Colon (tissue), 2 donors: Measurements from ENCODE around the gene GUCY2D.
"Not testable (repeated sequence)": the region's sequence is repeated elsewhere in the genome, so short reads cannot be mapped to it uniquely, and the experiment has no call there.

Experiments
- FAIRE-seq: peaks from 2 replicates; lab custom pipeline; 2012; peaks lifted over from hg19 to GRCh38; lab: Jason Lieb, UNC
- donor health status: control.
- donor health status: control.

The GUCY2D gene

GRCh38 chr17:8046929-8047768 is 44.7 kb downstream of the GUCY2D start:
- FAIRE-seq: no peak

- FAIRE-seq: no peak
Observed at GRCh38 chr17:8047769-8048110, 45.3 kb downstream of the GUCY2D start.

DNA sequence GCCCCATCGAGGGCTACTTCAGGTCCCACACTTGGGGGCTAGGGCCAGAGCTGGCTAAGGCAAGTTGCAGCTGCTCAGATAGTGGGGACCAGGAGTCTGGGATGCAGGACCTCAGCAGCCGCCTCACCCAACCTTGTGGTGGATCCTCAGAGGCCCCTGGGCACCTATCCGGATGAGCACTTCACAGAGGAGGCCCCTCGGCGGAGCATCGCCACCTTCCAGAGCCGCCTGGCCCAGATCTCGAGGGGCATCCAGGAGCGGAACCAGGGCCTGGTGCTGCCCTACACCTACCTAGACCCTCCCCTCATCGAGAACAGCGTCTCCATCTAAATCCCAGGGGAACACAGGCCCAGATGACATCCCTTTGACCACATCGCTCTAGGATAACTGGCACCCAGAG is 45.8 kb downstream of the GUCY2D start:
- FAIRE-seq: no peak

DNA sequence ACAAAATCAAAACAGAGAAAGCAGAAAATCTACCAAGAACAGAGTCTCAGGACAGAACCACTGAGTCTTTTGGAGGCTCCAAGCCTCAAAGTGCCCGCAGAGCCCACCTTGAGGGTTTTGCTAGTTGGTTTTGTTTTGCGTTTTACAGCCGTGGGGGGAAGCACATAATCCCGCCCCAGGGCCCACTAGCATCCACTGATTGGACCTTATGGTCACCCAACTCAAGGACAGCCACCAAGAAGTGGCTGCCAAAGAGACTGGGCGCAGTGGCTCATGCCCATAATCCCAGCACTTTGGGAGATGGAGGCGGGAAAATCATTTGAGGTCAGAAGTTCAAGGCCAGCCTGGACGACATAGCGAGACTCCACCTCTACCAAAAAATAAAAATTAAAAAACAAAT is 46.3 kb downstream of the GUCY2D start:
- FAIRE-seq: no peak

DNA sequence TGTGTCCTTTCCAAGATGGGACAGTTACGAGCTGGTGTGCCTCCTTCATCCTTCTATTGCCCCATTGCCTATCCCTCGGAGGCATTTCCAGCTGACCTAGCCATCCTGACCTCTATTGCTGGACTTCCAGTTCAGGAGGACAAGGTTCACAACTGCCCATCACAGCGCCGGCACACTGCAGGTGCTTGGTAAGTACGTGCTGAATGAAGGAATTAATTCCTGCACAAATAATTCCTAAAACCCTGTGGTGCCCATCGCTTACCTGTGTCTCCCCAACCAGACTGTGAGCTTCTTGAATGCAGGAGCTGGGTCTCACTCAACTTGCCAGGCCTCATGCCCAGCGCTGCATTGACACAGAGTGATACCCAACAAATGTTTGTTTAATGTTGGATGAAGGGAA is 49.4 kb downstream of the GUCY2D start:
- FAIRE-seq: no peak

DNA sequence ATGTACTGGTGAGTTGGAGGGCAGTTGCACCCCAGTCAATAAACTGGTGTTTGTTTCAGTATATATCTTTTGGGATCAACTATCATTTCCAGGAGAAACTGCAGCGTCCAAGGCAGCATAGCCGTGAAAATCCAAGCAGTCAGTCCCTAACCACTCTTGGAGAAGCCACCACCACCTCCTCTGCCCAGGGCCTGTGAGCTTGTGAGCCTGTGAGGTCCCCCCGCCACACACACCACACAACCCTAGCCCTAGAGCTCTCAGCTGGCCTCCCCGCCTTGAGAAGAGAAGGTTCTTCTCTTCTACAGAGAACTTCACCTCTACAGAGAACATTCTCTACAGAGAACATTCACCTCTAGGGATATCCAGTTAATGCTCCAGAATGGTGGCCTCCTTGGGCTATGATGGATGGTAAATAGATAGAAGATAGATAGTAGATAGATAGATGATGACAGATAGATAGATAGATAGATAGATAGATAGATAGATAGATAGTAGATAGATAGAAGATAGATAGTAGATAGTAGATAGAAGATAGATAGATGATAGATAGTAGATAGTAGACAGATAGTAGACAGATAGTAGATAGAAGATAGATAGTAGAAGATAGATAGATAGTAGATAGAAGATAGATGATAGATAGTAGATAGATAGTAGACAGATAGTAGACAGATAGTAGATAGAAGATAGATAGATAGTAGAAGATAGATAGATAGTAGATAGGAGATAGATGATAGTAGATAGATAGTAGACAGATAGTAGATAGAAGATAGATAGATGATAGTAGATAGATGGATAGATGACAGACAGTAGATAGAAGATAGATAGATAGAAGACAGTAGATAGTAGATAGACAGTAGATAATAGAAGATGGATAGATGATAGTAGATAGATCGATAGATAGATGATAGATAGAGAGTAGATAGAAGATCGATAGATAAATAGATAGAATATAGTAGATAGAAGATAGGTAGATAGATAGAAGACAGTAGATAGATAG is 50.1 kb downstream of the GUCY2D start:
- peak; percentile 74 for FAIRE-seq

- no peak for FAIRE-seq
Observed at GRCh38 chr17:8053600-8053999, 51.2 kb downstream of the GUCY2D start.

DNA sequence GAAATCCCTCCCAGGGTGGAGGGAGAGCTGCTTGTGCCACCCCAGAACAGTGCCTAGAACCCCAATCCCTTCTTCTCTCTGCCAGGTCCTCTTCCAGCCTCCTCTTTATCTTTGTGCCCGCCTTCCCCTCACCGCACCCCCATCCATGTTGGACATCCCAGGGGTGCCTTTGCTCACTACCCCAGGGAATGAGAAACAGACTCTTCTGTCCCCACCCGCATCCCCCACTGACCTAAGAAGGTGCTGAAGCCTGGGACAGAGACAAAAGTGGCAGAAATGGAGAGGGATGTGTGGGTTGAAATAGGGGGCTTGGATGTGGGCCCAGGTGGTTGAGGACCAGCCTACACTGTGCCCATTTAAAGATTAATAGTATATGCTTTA is 53.4 kb downstream of the GUCY2D start:
- no peak for FAIRE-seq

GRCh38 chr17:8056232-8056975 is 54.0 kb downstream of the GUCY2D start:
- no peak for FAIRE-seq

- no peak for FAIRE-seq
Observed at GRCh38 chr17:8056976-8057625, 54.7 kb downstream of the GUCY2D start.

DNA sequence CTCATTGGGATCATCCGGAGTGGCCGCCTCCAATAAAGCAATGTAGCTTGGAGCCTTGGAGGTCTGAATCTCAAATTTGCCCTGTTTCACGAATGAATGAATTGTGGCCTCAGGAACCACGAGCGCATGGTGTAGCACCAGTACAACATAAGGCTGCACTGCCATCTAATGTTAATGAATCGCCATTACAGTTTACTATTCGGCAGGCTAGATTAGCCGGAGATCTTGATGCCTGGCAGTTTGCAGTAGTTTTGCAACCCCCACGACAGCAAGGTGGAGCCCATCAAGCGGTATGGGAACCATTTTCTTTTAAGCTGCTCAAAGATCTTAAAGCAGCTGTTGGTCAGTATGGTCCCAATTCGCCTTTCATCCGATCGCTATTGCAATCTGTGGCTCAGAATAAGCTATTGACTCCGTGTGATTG is 55.3 kb downstream of the GUCY2D start:
- no peak for FAIRE-seq

- FAIRE-seq: no peak
Observed at GRCh38 chr17:8059131-8059530, 56.7 kb downstream of the GUCY2D start.

DNA sequence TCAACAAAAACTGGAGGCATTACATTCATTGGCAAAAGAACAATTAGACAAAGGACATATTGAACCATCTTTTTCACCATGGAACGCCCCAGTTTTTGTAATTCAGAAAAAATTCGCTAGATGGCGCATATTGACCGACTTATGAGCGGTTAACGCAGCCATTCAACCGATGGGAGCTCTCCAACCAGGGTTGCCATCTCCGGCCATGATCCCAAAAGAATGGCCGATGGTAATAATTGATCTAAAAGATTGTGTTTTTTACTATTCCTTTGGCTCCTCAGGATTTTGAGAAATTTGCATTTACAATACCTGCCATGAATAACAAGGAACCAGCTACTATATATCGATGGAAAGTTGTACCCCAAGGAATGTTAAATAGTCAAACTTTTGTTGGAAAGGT is 57.9 kb downstream of the GUCY2D start:
- no peak for FAIRE-seq

DNA sequence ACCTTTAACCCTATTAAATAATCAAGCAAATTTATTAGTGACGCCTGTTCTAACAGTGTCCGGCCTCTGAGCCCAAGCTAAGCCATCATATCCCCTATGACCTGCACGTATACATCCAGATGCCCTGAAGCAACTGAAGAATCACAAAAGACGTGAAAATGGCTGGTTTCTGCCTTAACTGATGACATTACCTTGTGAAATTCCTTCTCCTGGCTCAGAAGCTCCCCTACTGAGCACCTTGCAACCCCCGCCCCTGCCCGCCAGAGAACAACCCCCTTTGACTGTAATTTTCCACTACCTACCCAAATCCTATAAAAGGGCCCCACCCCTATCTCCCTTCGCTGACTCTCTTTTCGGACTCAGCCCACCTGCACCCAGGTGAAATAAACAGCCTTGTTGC is 59.4 kb downstream of the GUCY2D start:
- FAIRE-seq: not testable (repeated sequence)

GRCh38 chr17:8062435-8062806 is 60.0 kb downstream of the GUCY2D start:
- no peak for FAIRE-seq

DNA sequence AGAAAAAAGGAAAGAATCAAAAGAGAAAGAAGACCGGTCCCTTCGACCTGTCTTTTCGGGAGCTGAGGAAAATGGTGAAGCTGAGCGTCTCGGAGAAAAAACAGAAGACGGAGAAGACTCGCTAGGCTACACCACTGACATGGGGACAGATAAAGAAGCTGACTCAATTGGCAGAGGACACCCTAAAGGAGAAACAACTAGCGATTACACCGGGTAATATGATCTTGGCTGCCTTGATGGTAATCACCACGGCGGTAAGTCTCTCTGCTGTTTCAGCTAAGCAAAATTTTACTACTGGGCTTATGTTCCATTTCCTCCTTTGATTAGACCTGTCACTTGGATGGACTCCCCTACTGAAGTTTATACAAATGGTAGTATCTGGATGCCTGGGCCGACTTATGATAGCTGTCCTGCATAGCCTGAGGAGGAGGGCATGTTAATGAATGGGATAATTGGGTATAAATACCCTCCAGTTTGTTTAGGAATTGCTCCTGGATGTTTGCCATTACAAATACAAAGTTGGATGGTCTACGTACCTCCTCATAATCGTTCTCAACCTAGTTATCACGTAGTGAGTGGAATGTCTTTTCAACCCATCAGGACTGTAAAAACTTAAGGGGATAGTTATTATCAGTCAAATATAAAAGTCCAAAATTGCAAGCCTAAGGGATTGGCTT is 60.5 kb downstream of the GUCY2D start:
- FAIRE-seq: no peak

- no peak for FAIRE-seq
Observed at GRCh38 chr17:8063761-8064534, 61.5 kb downstream of the GUCY2D start.

- FAIRE-seq: no peak
Observed at GRCh38 chr17:8064561-8065019, 62.2 kb downstream of the GUCY2D start.

DNA sequence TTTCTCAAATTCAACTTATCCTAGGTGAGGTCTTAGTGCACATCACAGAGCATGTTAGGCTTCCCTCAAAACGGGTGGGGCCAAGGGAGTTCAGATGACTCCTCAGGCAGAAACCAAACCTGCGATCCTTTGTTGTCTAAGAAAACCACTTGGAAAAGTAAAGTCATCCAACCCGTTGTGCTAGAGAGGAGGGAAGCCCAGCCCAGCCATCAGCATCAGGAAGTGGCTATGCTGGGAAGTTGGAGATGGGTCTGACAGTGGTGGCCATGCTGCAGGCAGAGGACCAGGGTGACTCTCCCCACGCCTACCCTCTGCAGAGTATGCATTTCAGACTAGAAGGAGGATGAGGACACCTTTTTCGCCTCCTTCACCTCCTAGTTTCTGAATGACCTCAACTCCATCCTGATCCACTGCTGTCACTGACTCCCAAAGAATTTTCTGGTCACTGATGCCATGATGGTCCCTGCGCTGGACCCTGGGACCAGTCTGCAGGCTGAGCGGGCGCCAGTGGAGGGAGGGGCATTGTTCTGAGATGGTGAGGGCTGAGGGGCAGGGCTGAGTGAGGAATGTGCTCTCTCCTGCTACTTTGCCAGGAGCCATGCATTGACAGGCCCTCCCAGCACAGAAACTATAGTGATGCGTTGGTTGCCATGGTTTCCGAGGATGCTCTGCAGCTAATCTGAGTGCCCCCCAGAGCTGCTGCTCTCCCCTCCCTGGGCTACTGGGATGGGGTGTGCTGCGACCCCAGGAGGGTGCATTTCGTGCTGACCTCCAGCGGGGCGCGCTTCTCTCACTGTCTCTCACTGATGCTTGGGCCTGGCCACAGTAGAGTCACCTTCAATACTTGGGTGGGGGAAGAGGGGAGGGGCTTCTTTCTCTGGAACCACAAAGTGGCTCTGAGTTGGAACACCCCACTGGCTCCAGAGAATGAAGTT is 64.7 kb downstream of the GUCY2D start:
- no peak for FAIRE-seq
